A549 (cell line): ENCODE data around the gene TNIK. TPM values are rescaled to one million over a fixed set of nuclear protein-coding genes. Genes with fewer than 3 reads are reported as not detected.

Experiments used
- ATAC-seq, 2 experiments: fragments of 200-7000 bp in 1 of 2; fragments of >200 bp in 1 of 2; cut with Nextera tagmentation in 1 of 2; cut with Tn5 transposase in 1 of 2; 3 replicates each; pipeline versions ENCODE4 v1.8.0 to v1.9.1; 2018 to 2020; ENCODE audit warnings: mild to moderate bottlenecking in 1 of 2, moderate library complexity in 1 of 2
- CTCF ChIA-PET: fragments of 300-600 bp; sonication (Branson Sonifier 250); formaldehyde crosslinking; extraction: SDS; loops from one replicate; lab custom pipeline; 2021; ENCODE audit warnings: antibody characterized with exemption, inconsistent platforms; lab: Yijun Ruan, JAX
- POLR2A ChIA-PET: fragments of 350-600 bp; formaldehyde crosslinking; extraction: SDS; loops from one replicate; lab custom pipeline; 2021; ENCODE audit warnings: antibody characterized with exemption, inconsistent platforms; lab: Yijun Ruan, JAX
- DNase-seq, 2 experiments: peaks; one replicate each; pipeline versions ENCODE4 v3.0.0 to v3.0.0-alpha.2; 2011 to 2016; ENCODE audit warnings: low read depth in 1 of 2, low spot score in 1 of 2
- FAIRE-seq: peaks from 2 replicates; lab custom pipeline; 2011; peaks lifted over from hg19 to GRCh38; lab: Jason Lieb, UNC
- H3K27ac ChIP-seq, 2 experiments: fragments of >200 bp; sonication (Bioruptor Twin); formaldehyde crosslinking; 3 replicates each; pipeline ENCODE4 v1.5.1; 2016 to 2017
- H3K4me1 ChIP-seq: fragments of >200 bp; sonication (Bioruptor Twin); formaldehyde crosslinking; 3 replicates; pipeline ENCODE4 v1.6.1; 2016
- H3K4me2 ChIP-seq: fragments of >200 bp; sonication (Bioruptor Twin); formaldehyde crosslinking; 3 replicates; pipeline ENCODE4 v1.6.1; 2016
- H3K4me3 ChIP-seq: fragments of >200 bp; sonication (Bioruptor Twin); formaldehyde crosslinking; 3 replicates; pipeline ENCODE4 v1.5.1; 2016
- H3K9me3 ChIP-seq: fragments of >200 bp; sonication (Bioruptor Twin); formaldehyde crosslinking; 3 replicates; pipeline ENCODE4 v1.6.1; 2016
- ATOH8 ChIP-seq: fragments of 250-450 bp; sonication (Bioruptor Pico); IDR thresholded peaks from 2 replicates; pipeline ENCODE4 v1.5.0; 2020; ENCODE audit warnings: low read depth, mild to moderate bottlenecking, moderate library complexity
- CBX2 ChIP-seq: fragments of 200-600 bp; sonication (generic); IDR thresholded peaks from 2 replicates; pipeline ENCODE4 v1.6.1; 2016; ENCODE audit warnings: low read depth, mild to moderate bottlenecking, borderline replicate concordance
- CBX8 ChIP-seq: fragments of 200-600 bp; sonication (generic); IDR thresholded peaks from 2 replicates; pipeline ENCODE4 v1.6.1; 2016
- E2F6 ChIP-seq: IDR thresholded peaks from 2 replicates; pipeline ENCODE4 v1.6.1; 2012; ENCODE audit warnings: low read depth, borderline replicate concordance
- EHF ChIP-seq: fragments of 250-450 bp; sonication (Bioruptor Pico); IDR thresholded peaks from 2 replicates; pipeline ENCODE4 v1.5.0; 2020; ENCODE audit warnings: mild to moderate bottlenecking
- ELK1 ChIP-seq: fragments of 150-350 bp; IDR thresholded peaks from 2 replicates; pipeline ENCODE4 v1.6.1; 2014; ENCODE audit warnings: low read depth, mild to moderate bottlenecking, low read length
- FOSL2 ChIP-seq, 2 experiments: fragments of 450-650 bp in 1 of 2; fragments of >200 bp in 1 of 2; sonication (Bioruptor Twin) in 1 of 2; formaldehyde crosslinking; IDR thresholded peaks; 2 replicates each; pipeline versions ENCODE4 v1.5.0 to v1.6.1; 2016 to 2020; ENCODE audit warnings: mild to moderate bottlenecking in 1 of 2, moderate library complexity in 1 of 2
- FOXS1 ChIP-seq: fragments of 250-450 bp; sonication (Bioruptor Pico); IDR thresholded peaks from 2 replicates; pipeline ENCODE4 v1.5.0; 2020; ENCODE audit warnings: mild to moderate bottlenecking, moderate library complexity
- GATA3 ChIP-seq: IDR thresholded peaks from 2 replicates; pipeline ENCODE4 v1.6.1; 2012; ENCODE audit warnings: borderline replicate concordance
- HES2 ChIP-seq: fragments of >200 bp; sonication (Bioruptor Twin); formaldehyde crosslinking; IDR thresholded peaks from 2 replicates; pipeline ENCODE4 v1.6.1; 2016
- HOXA7 ChIP-seq: fragments of 250-450 bp; sonication (Bioruptor Pico); IDR thresholded peaks from 2 replicates; pipeline ENCODE4 v1.5.0; 2020; ENCODE audit warnings: mild to moderate bottlenecking, moderate library complexity
- MAX ChIP-seq: IDR thresholded peaks from 2 replicates; pipeline ENCODE4 v1.6.1; 2012
- MYC ChIP-seq: IDR thresholded peaks from 2 replicates; pipeline ENCODE4 v1.6.1; 2012; ENCODE audit warnings: mild to moderate bottlenecking, inconsistent platforms, low read length, improper control_type of control experiment, borderline replicate concordance
- POLR2A ChIP-seq: IDR thresholded peaks from 2 replicates; pipeline ENCODE4 v1.6.1; 2012; ENCODE audit warnings: mild to moderate bottlenecking, low read length
- RARB ChIP-seq: fragments of 250-450 bp; sonication (Bioruptor Pico); IDR thresholded peaks from 2 replicates; pipeline ENCODE4 v1.8.0; 2021; ENCODE audit warnings: mild to moderate bottlenecking, moderate library complexity
- RCOR1 ChIP-seq: fragments of 150-350 bp; IDR thresholded peaks from 2 replicates; pipeline ENCODE4 v1.6.1; 2014; ENCODE audit warnings: antibody characterized with exemption, low read length, low read depth
- REST ChIP-seq: fragments of 200-600 bp; sonication (generic); IDR thresholded peaks from 2 replicates; pipeline ENCODE4 v1.6.1; 2016; ENCODE audit warnings: antibody characterized with exemption, mild to moderate bottlenecking, moderate library complexity
- RFX5 ChIP-seq: fragments of 450-650 bp; IDR thresholded peaks from 2 replicates; pipeline ENCODE4 v1.7.1; 2014; ENCODE audit warnings: antibody characterized with exemption, mild to moderate bottlenecking, moderate library complexity
- TP53 ChIP-seq: fragments of 250-450 bp; sonication (Bioruptor Pico); IDR thresholded peaks from 2 replicates; pipeline ENCODE4 v1.5.0; 2021; ENCODE audit warnings: mild to moderate bottlenecking, moderate library complexity
- ZC3H11A ChIP-seq: fragments of 450-650 bp; IDR thresholded peaks from 2 replicates; pipeline ENCODE4 v1.6.1; 2014; ENCODE audit warnings: antibody characterized with exemption, mild to moderate bottlenecking
- ZNF302 ChIP-seq: fragments of 250-450 bp; sonication (Bioruptor Pico); IDR thresholded peaks from 2 replicates; pipeline ENCODE4 v1.9.0; 2021; ENCODE audit warnings: inconsistent platforms, mild to moderate bottlenecking, moderate library complexity
- WGBS: methylation state at CpG from one replicate; pipeline ENCODE4 v1.1.6; 2017; ENCODE audit errors: missing lambda C conversion rate; 5-methylcytosine and 5-hydroxymethylcytosine counted together
- polyA plus RNA-seq, 4 experiments: library from polyadenylated mRNA; depleted of rRNA in 3 of 4; stranded (reverse); fragments of >200 nt; fragmentation: RNase III in 1 of 4; extraction: RNeasy Plus Mini Kit Qiagen cat#74134 plus additional on column Dnase treatment in 1 of 4; gene quantifications; 2 replicates in 3 of 4; 3 replicates in 1 of 4; pipeline ENCODE4 v1.2.3, GENCODE V29; 2011 to 2017

The TNIK gene
- polyA plus RNA-seq, 2 of the 4 experiments (the other 2 are of a cell fraction): 1.6 to 1.8 TPM

GRCh38 chr3:171222995-171223394, 237.2 kb downstream of the TNIK start:
- ATAC-seq (no peak), FAIRE-seq (no peak)
- no peaks in the 10 kb centered on the region for H3K9me3 ChIP-seq
- H3K27ac ChIP-seq: no peak overlapping the region
- no peaks in the 10 kb centered on the region for H3K4me1 ChIP-seq
- POLR2A ChIA-PET: no interaction called here
- H3K4me3 ChIP-seq: no peak overlapping the region
- H3K4me2 ChIP-seq: no peak overlapping the region
- 47% methylated on average over 5 of the region's 5 CpGs for WGBS
- no peak for TF ChIP-seq RARB (CRISPR knock-in tag)
- no peak for TF ChIP-seq MYC
- TF ChIP-seq RCOR1: no peak
- no peak for TF ChIP-seq GATA3
- no peak for TF ChIP-seq EHF (CRISPR knock-in tag)
- no peak for TF ChIP-seq POLR2A
- TF ChIP-seq E2F6: no peak
- TF ChIP-seq REST: no peak
- no peak for TF ChIP-seq ZNF302 (CRISPR knock-in tag)
- TF ChIP-seq ATOH8 (CRISPR knock-in tag): no peak
- TF ChIP-seq CBX8: no peak
- TF ChIP-seq ELK1: no peak
- no peak for TF ChIP-seq CBX2
- no peak for TF ChIP-seq HES2
- no peak for TF ChIP-seq HOXA7 (CRISPR knock-in tag)
- TF ChIP-seq, all 56 proteins: peak for 0
- DNase-seq: no peak
- CTCF ChIA-PET: no interaction called here

- Histone ChIP-seq H3K4me3 (no peak overlapping the region), H3K4me1 (no peaks in the 10 kb centered on the region), H3K27ac (no peak overlapping the region), H3K4me2 (no peak overlapping the region), H3K9me3 (no peaks in the 10 kb centered on the region)
- POLR2A ChIA-PET: no interaction called here
- FAIRE-seq (no peak), DNase-seq (no peak), ATAC-seq (no peak)
- no peak for TF ChIP-seq GATA3
- no peak for TF ChIP-seq HES2
- TF ChIP-seq MAX: no peak
- CTCF ChIA-PET: no interaction called here
- WGBS: 72% methylated on average over 2 of the region's 2 CpGs
Observed at GRCh38 chr3:171221597-171221996, 238.6 kb downstream of the TNIK start.

- no peaks in the 10 kb centered on the region for H3K9me3 ChIP-seq
- POLR2A ChIA-PET: no interaction called here
- CTCF ChIA-PET: no interaction called here
- H3K4me3 ChIP-seq: no peak overlapping the region
- WGBS: 22% methylated on average over 2 of the region's 2 CpGs
- no peak overlapping the region for H3K4me2 ChIP-seq
- no peak for FAIRE-seq
- H3K4me1 ChIP-seq: no peaks in the 10 kb centered on the region
- TF ChIP-seq POLR2A (no peak), ZC3H11A (no peak), FOSL2 (IDR thresholded peaks at IDR 0.05) (no peak), FOSL2 (CRISPR knock-in tag; IDR thresholded peaks at IDR 0.05) (no peak), TP53 (CRISPR knock-in tag) (no peak), CBX8 (no peak), ATOH8 (CRISPR knock-in tag) (no peak), FOXS1 (CRISPR knock-in tag) (no peak), RFX5 (no peak)
- TF ChIP-seq, all 56 proteins: peak for 0
- no peak for ATAC-seq
- no peak overlapping the region for H3K27ac ChIP-seq
- no peak for DNase-seq
Observed at GRCh38 chr3:171221104-171221503, 239.1 kb downstream of the TNIK start.
